ENCODE data around the gene NAT10. TPM values are rescaled to one million over a fixed set of nuclear protein-coding genes. Genes with fewer than 3 reads are reported as not detected.

NAT10 gene
- polyA plus RNA-seq, 1 of the 3 experiments (the other 2 are of a cell fraction): 31.0 TPM

DNA sequence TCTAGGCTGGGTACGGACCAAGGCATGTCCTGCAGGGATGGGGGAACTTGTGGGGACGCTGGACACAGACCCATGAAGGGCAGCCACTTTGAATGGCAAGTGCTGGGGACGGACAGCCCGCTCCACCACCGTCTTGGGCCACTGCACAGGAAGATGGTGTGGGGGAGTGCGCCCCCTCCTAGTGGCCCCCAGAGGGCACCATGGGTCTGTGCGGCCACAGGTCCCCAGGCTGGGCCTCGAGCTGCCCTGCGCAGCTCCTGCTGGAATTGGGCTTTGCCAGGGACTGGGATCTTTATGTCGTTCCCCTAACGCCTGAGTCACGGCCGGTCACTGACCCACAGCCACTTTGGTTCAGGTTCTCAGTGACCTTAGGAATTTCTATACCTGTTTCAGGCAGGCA is 44.4 kb downstream of the NAT10 start:
- H3K36me3 ChIP-seq (replicated peaks in 1 of 2; ENCODE audit: control insufficient read depth in 1 of 2, insufficient read depth in 2 of 2, low read length in 1 of 2): peaks cover 19 to 77% of the 10 kb centered on the region in 2 experiments
- ChIA-PET POLR2A (interaction anchor here (1.6 to 2.5 kb wide), 2 partner anchors 11 to 208 kb away, joined by 6 to 13 read pairs; partner anchors contain the start of gene ABTB2), CTCF (interaction anchor here (0.8 to 5.7 kb wide), 14 partner anchors 8 to 1242 kb away, joined by 3 to 61 read pairs (median 8); partner anchors contain the start of gene ABTB2)
- WGBS (ENCODE audit: low lambda C conversion rate): 98% methylated on average over 3 of the region's 13 CpGs
- H3K4me1 ChIP-seq (ENCODE audit: control insufficient read depth in 1 of 2, insufficient read depth in 2 of 2, low read depth in 1 of 2, low read length in 1 of 2): peaks cover 0 to 28% of the 10 kb centered on the region in 2 experiments; a peak in 3 of 4 replicates
- H3F3A ChIP-seq (replicated peaks; ENCODE audit: insufficient read depth): no peaks in the 10 kb centered on the region
- H3K4me3 ChIP-seq (ENCODE audit: low read depth in 2 of 2, low read length in 1 of 2): no peak overlapping the region
- H3K27me3 ChIP-seq (ENCODE audit: insufficient read depth): no peaks in the 10 kb centered on the region
- H3K9me2 ChIP-seq: no peaks in the 10 kb centered on the region
- H3K4me2 ChIP-seq: no peak overlapping the region
- no peaks in the 10 kb centered on the region for H4K20me1 ChIP-seq (ENCODE audit: insufficient read depth)
- H3K9ac ChIP-seq: no peak overlapping the region
- TF ChIP-seq MXI1 (IDR thresholded peaks at IDR 0.05; ENCODE audit: low read depth, low read length): no peak
- peak; percentile 9; the same call in 1 of the 2 replicates for TF ChIP-seq NRF1 (IDR thresholded peaks at IDR 0.05; ENCODE audit: low read depth, low read length)
- TF ChIP-seq, protein P1, sequence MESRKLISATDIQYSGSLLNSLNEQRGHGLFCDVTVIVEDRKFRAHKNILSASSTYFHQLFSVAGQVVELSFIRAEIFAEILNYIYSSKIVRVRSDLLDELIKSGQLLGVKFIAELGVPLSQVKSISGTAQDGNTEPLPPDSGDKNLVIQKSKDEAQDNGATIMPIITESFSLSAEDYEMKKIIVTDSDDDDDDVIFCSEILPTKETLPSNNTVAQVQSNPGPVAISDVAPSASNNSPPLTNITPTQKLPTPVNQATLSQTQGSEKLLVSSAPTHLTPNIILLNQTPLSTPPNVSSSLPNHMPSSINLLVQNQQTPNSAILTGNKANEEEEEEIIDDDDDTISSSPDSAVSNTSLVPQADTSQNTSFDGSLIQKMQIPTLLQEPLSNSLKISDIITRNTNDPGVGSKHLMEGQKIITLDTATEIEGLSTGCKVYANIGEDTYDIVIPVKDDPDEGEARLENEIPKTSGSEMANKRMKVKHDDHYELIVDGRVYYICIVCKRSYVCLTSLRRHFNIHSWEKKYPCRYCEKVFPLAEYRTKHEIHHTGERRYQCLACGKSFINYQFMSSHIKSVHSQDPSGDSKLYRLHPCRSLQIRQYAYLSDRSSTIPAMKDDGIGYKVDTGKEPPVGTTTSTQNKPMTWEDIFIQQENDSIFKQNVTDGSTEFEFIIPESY (IDR thresholded peaks at IDR 0.05; ENCODE audit: borderline replicate concordance, low read depth): no peak
- TF ChIP-seq FOXM1 (IDR thresholded peaks at IDR 0.05; ENCODE audit: low read depth): no peak
- TF ChIP-seq, protein P2, sequence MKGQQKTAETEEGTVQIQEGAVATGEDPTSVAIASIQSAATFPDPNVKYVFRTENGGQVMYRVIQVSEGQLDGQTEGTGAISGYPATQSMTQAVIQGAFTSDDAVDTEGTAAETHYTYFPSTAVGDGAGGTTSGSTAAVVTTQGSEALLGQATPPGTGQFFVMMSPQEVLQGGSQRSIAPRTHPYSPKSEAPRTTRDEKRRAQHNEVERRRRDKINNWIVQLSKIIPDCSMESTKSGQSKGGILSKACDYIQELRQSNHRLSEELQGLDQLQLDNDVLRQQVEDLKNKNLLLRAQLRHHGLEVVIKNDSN (IDR thresholded peaks at IDR 0.05; ENCODE audit: borderline replicate concordance, low read depth): no peak
- TF ChIP-seq EP300 (IDR thresholded peaks at IDR 0.05; ENCODE audit: borderline replicate concordance in 1 of 2, low read depth in 1 of 2, low read length in 1 of 2): no peak
- no peak for TF ChIP-seq POLR2AphosphoS5 (IDR thresholded peaks at IDR 0.05; ENCODE audit: low read depth, low read length)
- TF ChIP-seq JUND (IDR thresholded peaks at IDR 0.05): no peak
- TF ChIP-seq RAD21 (IDR thresholded peaks at IDR 0.05; ENCODE audit: low read length): peak; percentile 73
- TF ChIP-seq RXRA (IDR thresholded peaks at IDR 0.05; ENCODE audit: borderline replicate concordance, low read depth): no peak
- TF ChIP-seq, protein P3, sequence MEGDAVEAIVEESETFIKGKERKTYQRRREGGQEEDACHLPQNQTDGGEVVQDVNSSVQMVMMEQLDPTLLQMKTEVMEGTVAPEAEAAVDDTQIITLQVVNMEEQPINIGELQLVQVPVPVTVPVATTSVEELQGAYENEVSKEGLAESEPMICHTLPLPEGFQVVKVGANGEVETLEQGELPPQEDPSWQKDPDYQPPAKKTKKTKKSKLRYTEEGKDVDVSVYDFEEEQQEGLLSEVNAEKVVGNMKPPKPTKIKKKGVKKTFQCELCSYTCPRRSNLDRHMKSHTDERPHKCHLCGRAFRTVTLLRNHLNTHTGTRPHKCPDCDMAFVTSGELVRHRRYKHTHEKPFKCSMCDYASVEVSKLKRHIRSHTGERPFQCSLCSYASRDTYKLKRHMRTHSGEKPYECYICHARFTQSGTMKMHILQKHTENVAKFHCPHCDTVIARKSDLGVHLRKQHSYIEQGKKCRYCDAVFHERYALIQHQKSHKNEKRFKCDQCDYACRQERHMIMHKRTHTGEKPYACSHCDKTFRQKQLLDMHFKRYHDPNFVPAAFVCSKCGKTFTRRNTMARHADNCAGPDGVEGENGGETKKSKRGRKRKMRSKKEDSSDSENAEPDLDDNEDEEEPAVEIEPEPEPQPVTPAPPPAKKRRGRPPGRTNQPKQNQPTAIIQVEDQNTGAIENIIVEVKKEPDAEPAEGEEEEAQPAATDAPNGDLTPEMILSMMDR (IDR thresholded peaks at IDR 0.05): peak; percentile 55
- TF ChIP-seq SMC3 (IDR thresholded peaks at IDR 0.05; ENCODE audit: low read depth, low read length): peak; percentile 64
- no peak for TF ChIP-seq EZH2phosphoT487 (IDR thresholded peaks at IDR 0.05; ENCODE audit: borderline replicate concordance, low read depth)
- no peaks in the 10 kb centered on the region for H3K9me3 ChIP-seq
- no peaks in the 10 kb centered on the region for H3K79me2 ChIP-seq (ENCODE audit: insufficient read depth)
- H3K27ac ChIP-seq (ENCODE audit: low read depth in 2 of 2, low read length in 1 of 2): no peak overlapping the region
- no peak overlapping the region for H2AFZ ChIP-seq (ENCODE audit: low read depth)
- DNase-seq: peak; percentile 79

All from SK-N-SH (cell line).